Measurements from ENCODE around the gene ZNF493.

DNA sequence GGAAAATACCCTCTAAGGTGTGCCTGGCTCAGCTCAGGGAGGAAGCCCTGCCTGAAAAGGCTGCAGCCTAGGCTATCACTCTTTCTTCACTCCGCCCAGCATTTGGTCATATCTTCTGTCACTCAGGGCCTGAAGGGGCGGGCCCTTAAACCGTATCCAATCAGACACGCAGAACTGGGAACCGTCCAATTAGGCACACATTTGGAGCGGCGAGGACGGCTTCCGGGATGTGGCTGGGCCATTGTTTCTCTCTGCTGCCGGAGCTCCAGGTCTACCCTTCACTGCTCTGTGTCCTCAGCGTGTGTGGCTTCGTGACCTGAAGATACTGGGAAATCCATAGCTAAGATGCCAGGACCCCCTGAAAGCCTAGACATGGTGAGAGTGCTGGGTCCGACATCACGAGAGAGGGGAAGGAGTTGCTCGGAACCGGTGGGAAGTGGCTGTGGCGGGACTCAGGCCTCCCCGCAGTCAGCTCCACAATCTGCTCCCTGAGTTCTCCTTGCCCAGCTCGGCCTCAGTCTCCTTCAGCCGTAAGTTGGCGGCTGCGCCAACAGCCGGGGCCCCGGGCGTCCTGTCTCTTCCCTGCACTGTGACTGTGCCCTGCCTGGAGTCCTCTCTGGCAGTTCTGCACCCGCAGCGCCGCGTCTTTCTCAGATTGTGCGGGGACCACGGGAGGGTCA lies at the start of gene ZNF493:
- TF ChIP-seq POLR2A (IDR thresholded peaks at IDR 0.05), result peak; percentile 44 to 77
- TF ChIP-seq, protein P1, sequence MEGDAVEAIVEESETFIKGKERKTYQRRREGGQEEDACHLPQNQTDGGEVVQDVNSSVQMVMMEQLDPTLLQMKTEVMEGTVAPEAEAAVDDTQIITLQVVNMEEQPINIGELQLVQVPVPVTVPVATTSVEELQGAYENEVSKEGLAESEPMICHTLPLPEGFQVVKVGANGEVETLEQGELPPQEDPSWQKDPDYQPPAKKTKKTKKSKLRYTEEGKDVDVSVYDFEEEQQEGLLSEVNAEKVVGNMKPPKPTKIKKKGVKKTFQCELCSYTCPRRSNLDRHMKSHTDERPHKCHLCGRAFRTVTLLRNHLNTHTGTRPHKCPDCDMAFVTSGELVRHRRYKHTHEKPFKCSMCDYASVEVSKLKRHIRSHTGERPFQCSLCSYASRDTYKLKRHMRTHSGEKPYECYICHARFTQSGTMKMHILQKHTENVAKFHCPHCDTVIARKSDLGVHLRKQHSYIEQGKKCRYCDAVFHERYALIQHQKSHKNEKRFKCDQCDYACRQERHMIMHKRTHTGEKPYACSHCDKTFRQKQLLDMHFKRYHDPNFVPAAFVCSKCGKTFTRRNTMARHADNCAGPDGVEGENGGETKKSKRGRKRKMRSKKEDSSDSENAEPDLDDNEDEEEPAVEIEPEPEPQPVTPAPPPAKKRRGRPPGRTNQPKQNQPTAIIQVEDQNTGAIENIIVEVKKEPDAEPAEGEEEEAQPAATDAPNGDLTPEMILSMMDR (IDR thresholded peaks at IDR 0.05), result no peak
